GM18505 (cell line): ENCODE data around the gene TMEM123.

ENCODE experiments used
- ATAC-seq: cut with Tn5 transposase; IDR thresholded peaks from one replicate; pipeline ENCODE4 v1.9.1; 2021; ENCODE audit not compliant: unreplicated experiment
- POLR2A ChIP-seq: IDR thresholded peaks from 4 replicates; pipeline ENCODE4 v1.6.1; 2011; ENCODE audit warnings: borderline replicate concordance; ENCODE audit not compliant: insufficient read depth, insufficient read length; ENCODE audit errors: extremely low read depth

The TMEM123 gene

DNA sequence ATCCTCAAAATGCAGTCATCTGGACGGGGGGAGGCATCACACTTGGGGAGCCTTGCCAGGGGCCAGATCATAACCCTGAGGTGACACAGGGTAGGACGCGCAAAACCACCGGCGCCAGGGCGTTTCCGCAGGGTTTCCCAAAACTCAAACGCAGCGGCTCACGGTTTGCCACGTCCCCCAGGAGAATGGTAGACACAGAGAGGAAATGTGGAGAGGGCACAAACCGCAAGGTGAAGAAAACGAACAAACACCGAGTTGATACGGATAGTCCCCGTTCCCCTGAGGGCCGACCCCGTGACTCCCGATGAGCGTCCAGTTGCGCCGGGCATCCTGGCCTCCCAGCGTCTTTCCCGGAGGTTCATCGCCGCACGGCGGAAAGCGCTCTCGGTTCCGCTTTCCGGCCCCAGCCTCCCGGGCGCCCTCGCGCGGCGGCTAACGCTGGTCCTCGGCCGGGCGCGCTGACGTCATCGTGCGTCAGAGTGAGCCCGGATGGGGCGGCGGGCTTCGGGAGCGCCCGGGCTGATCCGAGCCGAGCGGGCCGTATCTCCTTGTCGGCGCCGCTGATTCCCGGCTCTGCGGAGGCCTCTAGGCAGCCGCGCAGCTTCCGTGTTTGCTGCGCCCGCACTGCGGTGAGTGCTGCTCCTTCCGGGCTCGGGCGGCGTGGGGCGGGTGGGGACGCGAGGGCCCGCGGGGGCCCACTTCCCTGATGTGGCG lies 105.7 kb downstream of the TMEM123 start, which contains the start of gene BIRC2:
BIRC2 (plus strand) TSS at position 467 of the 714 bp plus-strand sequence. CDS start 2,641 bp downstream, outside the sequence.
- ATAC-seq = peak; percentile 92
- TF ChIP-seq POLR2A = peak; percentile 84

DNA sequence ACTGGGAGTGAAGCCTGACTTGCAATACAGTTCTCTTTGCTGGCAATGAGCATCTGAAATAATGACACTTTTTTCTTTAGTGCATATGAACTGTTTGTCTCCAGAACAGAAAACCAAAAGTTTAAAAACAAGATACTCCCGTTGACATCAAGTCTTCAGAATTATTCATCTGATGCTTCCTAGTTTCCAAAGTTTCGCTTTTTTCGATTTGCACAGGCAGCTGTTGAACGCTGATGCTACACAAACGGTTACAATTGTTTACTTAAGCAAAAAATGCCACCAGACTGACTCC lies 106.2 kb downstream of the TMEM123 start:
- TF ChIP-seq POLR2A = no peak
- no peak for ATAC-seq
